Neutrophil (primary cell): ENCODE data around the gene ABCF2.

Experiments used
- H3K27ac ChIP-seq: fragments of 200-600 bp; sonication (generic); 2 replicates; pipeline ENCODE4 v1.5.1; 2016; ENCODE audit warnings: mild to moderate bottlenecking, moderate library complexity
- H3K27me3 ChIP-seq: fragments of 200-600 bp; sonication (generic); 2 replicates; pipeline ENCODE4 v1.6.0; 2016; ENCODE audit warnings: mild to moderate bottlenecking
- H3K36me3 ChIP-seq: fragments of 200-600 bp; sonication (generic); 2 replicates; pipeline ENCODE4 v1.5.1; 2017
- H3K4me1 ChIP-seq, 2 experiments: fragments of 200-600 bp in 1 of 2; sonication (generic) in 1 of 2; 1 replicate in 1 of 2; 2 replicates in 1 of 2; pipeline versions ENCODE4 v1.5.1 to v1.6.1; 2013 to 2016; ENCODE audit warnings: low read depth in 1 of 2, low read length in 1 of 2, mild to moderate bottlenecking in 1 of 2, moderate library complexity in 1 of 2; ENCODE audit not compliant: control insufficient read depth in 1 of 2, insufficient read depth in 1 of 2
- H3K4me3 ChIP-seq, 2 experiments: fragments of 200-600 bp in 1 of 2; sonication (generic) in 1 of 2; 1 replicate in 1 of 2; 2 replicates in 1 of 2; pipeline ENCODE4 v1.5.1; 2013 to 2016; ENCODE audit warnings: low read depth in 1 of 2, low read length in 1 of 2, mild to moderate bottlenecking in 1 of 2, moderate library complexity in 1 of 2
- H3K9me3 ChIP-seq: fragments of 200-600 bp; sonication (generic); 2 replicates; pipeline ENCODE4 v1.5.1; 2016
- TF ChIP-seq, protein P1 (sequence below): fragments of 200-600 bp; sonication (generic); IDR thresholded peaks from 2 replicates; pipeline ENCODE4 v1.5.1; 2016; ENCODE audit warnings: antibody characterized with exemption

ABCF2 gene

DNA sequence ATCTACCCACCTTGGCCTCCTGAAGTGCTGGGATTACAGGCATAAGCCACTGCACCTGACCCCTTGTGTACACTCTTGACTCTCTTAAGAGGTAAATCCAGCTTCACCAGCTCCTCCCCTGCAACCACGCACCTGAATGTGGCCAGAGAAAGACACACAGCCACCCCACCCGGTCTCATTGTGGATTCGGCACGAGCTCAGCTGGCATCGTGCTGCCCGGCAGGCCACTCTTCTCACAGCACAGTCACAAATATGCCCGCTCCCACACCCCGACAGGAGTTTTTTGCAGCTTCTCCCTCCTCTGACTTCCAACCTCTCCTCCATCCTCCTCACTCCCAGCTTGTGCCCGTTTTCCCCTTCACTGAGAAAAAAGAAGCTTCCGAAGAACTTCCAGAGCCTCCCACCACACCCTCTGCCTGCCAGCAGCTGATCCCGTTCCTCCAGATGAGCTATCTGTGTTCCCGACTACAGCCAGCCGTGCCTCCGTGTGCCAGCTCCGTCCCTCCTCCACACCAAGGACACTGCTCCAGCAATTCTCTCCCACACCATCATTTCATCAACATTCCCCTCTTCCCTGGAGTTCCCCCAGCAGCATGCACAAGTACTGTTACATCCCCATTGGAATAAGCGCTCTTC, 29.5 kb upstream of the ABCF2 start:
- Histone ChIP-seq H3K36me3 (no peaks in the 10 kb centered on the region), H3K27me3 (peaks cover 40% of the 10 kb centered on the region), H3K4me1 (peaks cover 4 to 5% of the 10 kb centered on the region in 2 experiments), H3K27ac (no peak overlapping the region), H3K4me3 (no peak overlapping the region), H3K9me3 (no peaks in the 10 kb centered on the region)
- TF ChIP-seq, protein P1, sequence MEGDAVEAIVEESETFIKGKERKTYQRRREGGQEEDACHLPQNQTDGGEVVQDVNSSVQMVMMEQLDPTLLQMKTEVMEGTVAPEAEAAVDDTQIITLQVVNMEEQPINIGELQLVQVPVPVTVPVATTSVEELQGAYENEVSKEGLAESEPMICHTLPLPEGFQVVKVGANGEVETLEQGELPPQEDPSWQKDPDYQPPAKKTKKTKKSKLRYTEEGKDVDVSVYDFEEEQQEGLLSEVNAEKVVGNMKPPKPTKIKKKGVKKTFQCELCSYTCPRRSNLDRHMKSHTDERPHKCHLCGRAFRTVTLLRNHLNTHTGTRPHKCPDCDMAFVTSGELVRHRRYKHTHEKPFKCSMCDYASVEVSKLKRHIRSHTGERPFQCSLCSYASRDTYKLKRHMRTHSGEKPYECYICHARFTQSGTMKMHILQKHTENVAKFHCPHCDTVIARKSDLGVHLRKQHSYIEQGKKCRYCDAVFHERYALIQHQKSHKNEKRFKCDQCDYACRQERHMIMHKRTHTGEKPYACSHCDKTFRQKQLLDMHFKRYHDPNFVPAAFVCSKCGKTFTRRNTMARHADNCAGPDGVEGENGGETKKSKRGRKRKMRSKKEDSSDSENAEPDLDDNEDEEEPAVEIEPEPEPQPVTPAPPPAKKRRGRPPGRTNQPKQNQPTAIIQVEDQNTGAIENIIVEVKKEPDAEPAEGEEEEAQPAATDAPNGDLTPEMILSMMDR = no peak

DNA sequence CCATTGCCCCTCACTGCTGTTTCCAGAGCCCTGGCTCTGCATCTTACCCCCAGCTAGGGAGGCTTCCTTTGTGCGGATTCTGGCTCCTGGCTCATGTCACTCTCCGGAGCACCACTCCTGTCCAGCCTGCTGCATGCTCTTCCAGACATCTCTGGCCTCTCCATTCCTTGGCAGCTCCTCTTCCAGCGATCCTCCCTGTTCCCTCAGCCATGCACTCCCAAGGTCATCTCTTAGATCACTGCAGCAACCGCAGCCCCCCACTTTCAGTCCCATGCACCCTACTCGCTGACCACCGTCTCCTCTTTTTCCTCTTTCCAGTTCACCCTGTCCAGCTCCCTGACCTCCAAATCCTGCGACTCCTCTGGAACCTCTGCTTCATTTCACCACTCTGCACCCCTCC, 28.4 kb upstream of the ABCF2 start:
- peaks cover 51% of the 10 kb centered on the region for H3K27me3 ChIP-seq
- H3K9me3 ChIP-seq = no peaks in the 10 kb centered on the region
- TF ChIP-seq, protein P1 = no peak
- no peaks in the 10 kb centered on the region for H3K36me3 ChIP-seq
- H3K4me3 ChIP-seq = no peak overlapping the region
- H3K27ac ChIP-seq = no peak overlapping the region
- peaks cover 5 to 7% of the 10 kb centered on the region in 2 experiments for H3K4me1 ChIP-seq

DNA sequence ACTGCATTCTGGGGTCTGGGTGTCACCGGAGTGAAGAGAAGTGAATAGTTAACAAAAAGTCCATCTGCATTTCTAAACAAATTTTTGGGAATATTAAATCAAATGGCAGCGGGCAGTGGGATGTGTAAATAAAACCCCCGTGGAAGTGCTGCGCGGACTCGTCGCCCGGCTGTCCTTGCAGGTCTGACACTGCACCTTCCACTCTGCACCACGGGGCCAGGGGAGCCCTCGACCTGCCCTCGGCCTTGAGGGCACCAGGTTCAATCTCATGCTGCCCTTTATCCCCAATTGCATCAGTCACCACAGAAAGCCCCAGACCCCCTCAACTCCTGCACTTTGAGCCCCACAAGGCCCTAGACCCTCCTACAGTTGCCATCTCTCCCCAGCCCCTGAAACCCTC, 27.8 kb upstream of the ABCF2 start:
- Histone ChIP-seq H3K27me3 (peaks cover 57% of the 10 kb centered on the region), H3K9me3 (no peaks in the 10 kb centered on the region), H3K4me3 (no peak overlapping the region), H3K4me1 (peaks cover 5 to 7% of the 10 kb centered on the region in 2 experiments), H3K27ac (no peak overlapping the region), H3K36me3 (no peaks in the 10 kb centered on the region)
- TF ChIP-seq, protein P1 = no peak

GRCh38 chr7:151254316-151254715, 27.3 kb upstream of the ABCF2 start:
- H3K9me3 ChIP-seq = no peaks in the 10 kb centered on the region
- no peaks in the 10 kb centered on the region for H3K36me3 ChIP-seq
- H3K4me3 ChIP-seq = no peak overlapping the region
- peaks cover 62% of the 10 kb centered on the region for H3K27me3 ChIP-seq
- H3K27ac ChIP-seq = no peak overlapping the region
- H3K4me1 ChIP-seq = peaks cover 5 to 11% of the 10 kb centered on the region in 2 experiments
- TF ChIP-seq, protein P1 = no peak

GRCh38 chr7:151252961-151253711, 26.1 kb upstream of the ABCF2 start:
- Histone ChIP-seq H3K9me3 (no peaks in the 10 kb centered on the region), H3K4me3 (no peak overlapping the region), H3K36me3 (no peaks in the 10 kb centered on the region), H3K4me1 (peaks cover 11 to 23% of the 10 kb centered on the region in 2 experiments), H3K27ac (no peak overlapping the region), H3K27me3 (peaks cover 74% of the 10 kb centered on the region)
- TF ChIP-seq, protein P1 = no peak
